NCI-H1930 (cell line): ENCODE results near the gene C22orf23.
"Not testable (repeated sequence)": the region's sequence is repeated elsewhere in the genome, so short reads cannot be mapped to it uniquely, and the experiment has no call there.

Experiments
- DNase-seq, 2 experiments: peaks; one replicate each; lab custom pipeline; 2025; lab: John Stamatoyannopoulos, UW

C22orf23 gene

DNA sequence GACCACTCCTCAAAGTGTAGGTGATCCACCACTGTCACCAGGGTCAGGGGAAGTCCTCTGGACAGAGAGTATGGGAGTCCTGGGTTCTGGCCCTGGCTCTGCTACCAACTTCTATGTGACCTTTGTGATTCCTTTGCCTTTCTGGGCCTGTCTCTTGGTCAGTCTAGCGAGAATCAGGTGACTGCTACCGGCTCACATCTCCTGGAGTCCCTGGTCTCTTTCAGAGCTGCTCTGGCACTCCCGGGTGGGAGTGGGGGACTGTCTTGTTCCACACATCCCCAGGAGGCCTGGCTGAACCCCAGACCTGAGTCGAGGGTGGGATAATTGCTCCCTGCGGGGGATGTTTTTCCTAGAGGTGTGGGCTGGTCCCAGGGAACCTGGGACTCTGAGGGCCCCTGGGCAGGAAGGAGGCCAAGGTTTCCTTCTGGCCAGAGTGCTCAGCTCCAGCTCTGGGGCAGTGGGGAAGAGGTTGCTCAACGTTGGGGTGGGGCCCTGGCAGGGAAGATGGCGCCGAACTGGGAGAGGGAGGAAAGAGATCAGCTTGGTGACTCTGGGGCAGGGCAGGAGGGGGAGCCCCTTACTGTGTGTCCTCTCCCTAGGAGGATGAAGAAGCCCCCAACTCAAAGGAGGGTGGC lies 28.9 kb upstream of the C22orf23 start:
- no peak for DNase-seq

GRCh38 chr22:37981282-37982011 lies 28.0 kb upstream of the C22orf23 start:
- DNase-seq = no peak

- DNase-seq = no peak
Observed at GRCh38 chr22:37979782-37980181, 26.4 kb upstream of the C22orf23 start.

- DNase-seq = no peak
Observed at GRCh38 chr22:37976547-37976946, 23.1 kb upstream of the C22orf23 start.

DNA sequence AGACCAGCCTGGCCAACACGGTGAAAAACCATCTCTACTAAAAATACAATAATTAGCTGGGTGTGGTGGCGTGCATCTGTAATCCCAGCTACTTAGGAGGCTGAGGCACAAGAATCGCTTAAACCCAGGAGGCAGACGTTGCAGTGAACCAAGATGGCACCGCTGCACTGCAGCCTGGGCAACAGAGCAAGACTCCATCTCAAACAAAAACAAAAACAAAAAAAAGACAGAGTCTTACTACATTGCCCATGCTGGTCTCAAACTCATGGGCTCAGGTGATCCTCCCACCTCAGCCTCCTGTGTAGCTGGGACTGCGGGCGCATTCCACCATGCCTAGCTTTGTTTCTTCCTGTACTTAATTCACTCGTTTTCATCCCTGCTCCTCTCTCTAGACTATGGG lies 22.6 kb upstream of the C22orf23 start:
- not testable (repeated sequence) for DNase-seq

GRCh38 chr22:37975153-37975552 lies 21.8 kb upstream of the C22orf23 start:
- no peak for DNase-seq

DNA sequence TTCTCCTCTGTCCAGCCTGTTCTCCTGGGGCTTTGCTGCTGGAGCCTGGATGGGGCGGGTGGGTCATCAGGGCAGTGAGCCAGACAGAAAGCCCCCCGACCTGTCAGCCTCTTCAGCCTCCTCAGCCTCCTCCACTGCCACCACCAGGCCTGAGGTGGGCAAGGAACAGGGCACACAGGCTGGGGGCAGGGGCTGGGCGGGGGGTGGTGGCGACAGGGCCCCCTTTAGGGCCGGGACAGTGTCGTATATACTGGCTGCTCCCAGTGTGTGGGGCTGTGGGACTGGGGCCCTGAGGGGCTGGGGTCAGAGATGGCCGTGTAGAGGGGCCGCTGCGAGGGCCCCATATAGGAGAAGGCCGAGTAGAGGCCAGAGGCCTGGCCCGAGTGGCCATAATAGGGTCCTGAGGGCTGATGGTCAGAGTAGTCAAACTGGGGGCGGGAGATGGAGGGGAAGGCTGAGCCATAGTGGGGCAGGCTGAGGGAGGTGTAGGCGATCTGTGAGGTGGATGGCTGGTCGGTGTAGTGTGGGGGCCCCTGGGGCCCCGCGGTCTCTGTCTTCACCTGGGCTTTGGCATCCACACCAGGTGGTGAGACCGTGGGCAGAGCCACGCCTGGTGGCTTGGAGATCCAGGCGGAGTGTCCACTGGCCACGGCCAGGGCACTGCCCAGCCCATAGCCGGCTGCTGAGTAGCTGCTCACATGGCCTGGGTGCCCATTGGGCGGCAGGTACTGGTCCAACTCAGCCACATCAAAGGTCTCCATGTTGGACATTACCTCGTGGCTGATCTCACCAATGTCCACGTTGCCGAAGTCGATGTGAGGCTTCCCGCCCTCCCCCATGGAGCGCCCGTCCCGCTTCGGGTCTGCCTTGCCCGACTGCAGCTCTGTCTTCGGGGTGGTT lies 20.1 kb upstream of the C22orf23 start:
- DNase-seq = no peak

DNA sequence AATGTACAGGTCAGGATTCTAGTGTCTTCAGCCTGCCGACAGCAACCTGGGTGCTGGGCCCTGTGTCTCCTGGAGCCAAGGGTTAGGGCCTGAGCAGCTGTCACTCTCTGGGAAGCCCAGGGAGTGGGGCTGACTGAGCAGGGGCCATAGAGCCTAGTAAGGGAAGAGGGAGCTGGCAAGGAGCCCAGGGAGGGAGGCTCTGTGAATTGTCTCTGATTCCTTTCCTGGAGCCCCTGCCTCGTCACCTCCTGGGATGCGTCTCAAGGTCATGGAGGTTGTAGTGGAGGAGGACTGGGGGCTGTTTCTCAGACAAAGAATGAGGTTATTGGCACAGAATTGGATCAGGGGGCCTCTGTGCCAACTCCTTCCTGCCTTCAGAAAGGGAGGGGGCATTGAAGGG lies 19.1 kb upstream of the C22orf23 start:
- no peak for DNase-seq

DNA sequence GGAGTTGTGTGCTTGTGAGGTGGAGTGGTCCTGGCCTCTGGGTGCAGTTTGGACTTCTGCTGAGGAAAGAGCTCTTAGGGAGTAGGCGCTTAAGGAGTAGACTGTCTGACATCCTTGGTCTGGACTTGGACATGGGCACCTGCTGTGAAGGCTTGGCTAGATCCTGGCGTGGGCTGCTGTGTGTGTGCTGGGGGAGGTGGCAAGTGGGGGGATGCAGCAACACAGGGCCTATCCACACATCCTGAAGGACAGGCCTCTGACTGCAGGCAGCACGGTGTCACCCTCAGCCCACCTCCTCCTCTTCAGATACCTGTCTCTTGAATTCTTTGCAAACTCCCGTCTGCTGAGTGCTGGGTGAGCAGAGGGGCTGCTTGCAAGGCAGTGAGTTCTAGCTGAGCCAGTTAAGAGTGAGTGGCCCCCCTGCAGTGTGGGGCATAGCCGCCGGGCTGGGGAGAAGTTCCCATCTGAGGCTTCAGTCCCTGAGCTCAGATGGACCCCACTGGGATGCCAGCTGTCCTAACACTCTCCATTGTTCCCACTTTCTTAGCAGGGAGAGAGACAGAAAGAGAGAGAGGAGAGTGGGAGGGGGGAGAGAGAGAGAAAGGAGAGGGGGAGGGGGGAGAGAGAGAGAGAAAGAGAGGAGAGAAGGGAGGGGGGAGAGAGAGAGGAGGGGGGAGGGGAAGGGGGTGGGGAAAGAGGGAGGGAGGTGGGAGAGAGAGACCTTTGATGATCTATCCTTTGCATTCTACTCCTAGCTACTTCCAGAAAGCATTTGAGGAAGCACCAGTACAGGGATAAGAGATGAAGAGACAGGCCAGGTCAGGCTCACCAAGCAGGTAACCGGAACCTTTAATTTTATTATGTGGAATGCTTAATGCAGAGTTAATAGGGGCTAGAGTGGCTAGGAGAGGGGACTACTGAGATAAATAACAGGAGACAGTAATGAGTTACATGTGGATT lies 18.4 kb upstream of the C22orf23 start:
- DNase-seq = no peak

DNA sequence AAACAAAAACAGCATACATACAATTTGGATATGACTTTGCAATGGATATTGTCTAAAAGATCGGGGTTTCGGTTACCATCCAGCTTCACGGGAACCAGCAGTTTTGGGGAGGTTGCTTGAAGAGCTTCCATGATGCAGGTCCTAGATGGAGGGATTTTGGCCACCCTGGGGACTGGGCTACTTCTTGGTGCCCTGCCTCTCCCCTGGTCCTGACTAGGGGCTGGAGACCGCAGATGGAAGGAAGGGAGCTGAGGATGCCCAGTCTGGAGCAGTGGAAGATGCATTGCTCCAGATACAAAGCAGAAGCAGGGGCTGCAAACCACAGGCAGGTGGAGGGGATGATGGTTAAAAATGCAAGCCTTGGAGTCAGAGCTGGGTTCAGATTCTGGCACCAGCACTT lies 17.5 kb upstream of the C22orf23 start:
- DNase-seq = no peak

- no peak for DNase-seq
Observed at GRCh38 chr22:37968452-37969251, 15.3 kb upstream of the C22orf23 start.

DNA sequence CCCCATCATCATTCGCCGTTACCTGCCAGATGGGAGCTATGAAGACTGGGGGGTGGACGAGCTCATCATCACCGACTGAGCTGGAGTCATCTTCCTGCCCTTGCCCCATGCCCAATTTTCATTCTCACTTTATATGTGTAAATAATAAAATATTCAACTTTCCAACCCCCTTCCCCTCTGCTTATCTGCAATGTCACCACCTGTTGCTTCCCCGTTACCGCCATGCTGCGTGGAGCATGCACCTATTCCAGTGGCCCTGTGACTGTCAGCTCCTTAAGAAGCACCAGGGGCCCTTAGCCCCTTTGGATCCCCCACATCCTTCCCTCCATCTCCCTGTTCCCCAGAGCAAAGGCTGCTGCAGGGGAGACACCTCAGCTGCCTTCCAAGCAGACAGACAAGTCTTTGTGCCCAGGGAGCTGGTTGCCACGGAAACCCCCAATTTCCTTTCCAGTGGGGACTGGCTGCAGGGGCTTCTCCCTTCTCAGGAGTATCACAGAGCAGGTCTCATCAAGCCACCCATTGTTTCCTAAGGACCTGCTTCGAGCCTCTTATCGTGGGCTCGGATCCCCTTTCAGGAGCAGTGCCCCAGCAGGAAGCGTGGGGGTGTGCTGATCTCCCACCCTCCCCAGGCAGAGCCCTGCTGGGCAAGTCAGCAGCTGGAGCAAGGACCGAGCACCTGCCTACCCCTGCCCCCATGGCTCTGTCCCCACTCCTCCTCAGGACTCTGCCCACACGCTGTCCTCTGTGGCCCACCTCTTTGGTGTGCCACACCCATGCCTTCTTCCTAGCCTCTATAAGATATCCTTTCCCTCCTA lies 14.4 kb upstream of the C22orf23 start:
- DNase-seq = no peak

DNA sequence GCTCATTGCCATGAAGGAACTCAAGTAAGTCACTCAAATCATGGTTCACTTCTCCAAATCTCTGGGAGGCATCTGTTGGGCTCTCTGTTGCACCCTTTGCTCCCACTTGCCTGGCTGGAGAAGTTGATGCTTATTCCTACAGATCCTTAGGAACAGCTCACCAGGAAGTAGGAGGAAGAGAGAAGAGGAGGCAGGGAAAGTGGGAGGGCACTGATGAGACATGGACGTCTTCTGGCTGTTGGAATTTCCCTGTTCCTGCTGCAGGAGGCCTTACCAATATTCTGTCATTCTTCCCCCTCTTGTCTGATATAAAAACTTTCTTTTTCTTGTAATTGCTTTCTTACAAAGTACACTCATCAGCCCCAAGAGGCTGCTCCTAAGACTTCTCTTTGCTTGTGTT lies 13.7 kb upstream of the C22orf23 start:
- DNase-seq = no peak

DNA sequence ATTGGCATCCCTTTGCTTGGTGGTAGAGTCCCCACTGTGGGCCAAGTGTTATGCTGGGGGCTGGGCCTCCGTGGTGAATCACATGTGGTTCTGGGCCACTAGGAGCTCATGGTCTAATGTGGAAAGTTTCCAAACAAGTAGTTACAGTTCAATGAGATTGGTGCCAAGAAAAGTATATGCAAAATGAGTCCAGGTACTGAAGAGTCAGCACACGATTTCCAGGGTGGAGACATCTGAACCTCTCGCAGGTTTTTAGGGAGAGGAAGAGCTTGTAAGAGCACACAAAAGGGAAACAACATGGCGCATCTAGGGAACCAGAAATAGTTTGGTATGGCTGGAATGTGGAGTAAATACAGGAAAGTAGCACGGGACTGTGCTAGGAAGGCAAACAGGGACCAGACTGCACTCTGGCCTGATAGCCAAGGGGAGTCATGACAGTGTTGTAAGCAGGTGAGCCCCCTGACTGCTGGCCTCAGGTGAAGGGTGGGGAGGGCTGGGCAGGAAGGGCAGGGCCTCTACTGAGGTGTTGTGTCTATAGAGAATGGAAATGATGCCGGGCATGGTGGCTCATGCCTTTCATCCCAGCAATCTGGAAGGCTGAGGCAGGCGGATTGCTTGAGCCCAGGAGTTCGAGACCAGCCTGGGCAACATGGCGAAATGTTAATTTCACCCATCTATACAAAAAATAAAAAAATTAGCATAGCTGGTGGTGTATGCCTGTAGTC lies 12.7 kb upstream of the C22orf23 start:
- DNase-seq = no peak

GRCh38 chr22:37961062-37961461 lies 7.7 kb upstream of the C22orf23 start:
- no peak for DNase-seq

DNA sequence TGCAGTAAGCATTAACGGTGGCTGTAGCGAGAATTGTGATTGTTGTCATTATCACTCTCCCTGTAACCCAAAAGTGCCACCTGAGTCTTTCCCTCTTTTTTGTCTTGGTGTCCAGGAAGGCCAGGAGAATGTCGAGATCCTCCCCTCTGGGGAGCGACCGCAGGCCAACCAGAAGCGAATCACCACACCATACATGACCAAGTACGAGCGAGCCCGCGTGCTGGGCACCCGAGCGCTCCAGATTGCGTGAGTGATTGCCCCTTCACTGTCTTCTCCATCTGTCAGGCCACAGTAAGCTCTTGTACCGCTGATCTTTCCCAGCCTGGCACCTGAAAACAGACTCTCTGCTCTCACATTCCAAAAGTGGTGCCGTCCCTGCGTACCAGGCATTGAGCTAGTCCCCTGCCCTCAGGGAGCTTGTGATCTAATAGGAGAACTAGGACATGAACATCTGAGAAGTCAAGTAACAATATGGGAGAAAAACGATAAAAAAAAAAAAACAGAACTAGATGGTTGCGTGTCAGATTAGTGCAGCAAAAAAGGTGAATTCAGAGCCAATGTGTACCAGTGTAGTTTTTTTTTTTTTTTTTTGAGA lies 5.9 kb upstream of the C22orf23 start:
- DNase-seq = no peak

GRCh38 chr22:37957232-37957631 lies 3.8 kb upstream of the C22orf23 start:
- no peak for DNase-seq

- not testable (repeated sequence) for DNase-seq
Observed at GRCh38 chr22:37955825-37956397, 2.5 kb upstream of the C22orf23 start.
